Esophagus squamous epithelium (tissue), 4 donors: ENCODE data around the gene HSPA4.
"Not testable (repeated sequence)": the region's sequence is repeated elsewhere in the genome, so short reads cannot be mapped to it uniquely, and the experiment has no call there.

ENCODE experiments used
- CTCF ChIP-seq, 6 experiments: fragments of 450-650 bp in 4 of 6; fragments of 200-600 bp in 2 of 6; sonication (generic) in 2 of 6; IDR thresholded peaks; one replicate each; pipeline ENCODE4 v1.5.1; 2016 to 2019; ENCODE audit warnings: antibody characterized with exemption in 6 of 6, mild to moderate bottlenecking in 4 of 6, moderate library complexity in 4 of 6
- POLR2A ChIP-seq, 4 donors: fragments of 450-650 bp; IDR thresholded peaks; one replicate each; pipeline ENCODE4 v1.6.1; 2017; ENCODE audit warnings: antibody characterized with exemption in 4 of 4, mild to moderate bottlenecking in 4 of 4, moderate library complexity in 3 of 4

DNA sequence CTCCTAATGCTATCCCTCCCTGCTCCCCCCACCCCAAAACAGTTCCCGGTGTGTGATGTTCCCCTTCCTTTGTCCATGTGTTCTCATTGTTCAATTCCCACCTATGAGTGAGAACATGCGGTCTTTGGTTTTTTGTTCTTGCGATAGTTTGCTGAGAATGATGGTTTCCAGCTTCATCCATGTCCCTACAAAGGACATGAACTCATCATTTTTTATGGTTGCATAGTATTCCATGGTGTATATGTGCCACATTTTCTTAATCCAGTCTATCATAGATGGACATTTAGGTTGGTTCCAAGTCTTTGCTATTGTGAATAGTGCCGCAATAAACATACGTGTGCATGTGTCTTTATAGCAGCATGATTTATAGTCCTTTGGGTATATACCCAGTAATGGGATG lies 81.4 kb downstream of the HSPA4 start:
- TF ChIP-seq CTCF, POLR2A (IDR thresholded peaks at IDR 0.05): not testable (repeated sequence)
